ENCODE data around the gene NECAB2.
"Not testable (repeated sequence)": the region's sequence is repeated elsewhere in the genome, so short reads cannot be mapped to it uniquely, and the experiment has no call there.

NECAB2 gene

DNA sequence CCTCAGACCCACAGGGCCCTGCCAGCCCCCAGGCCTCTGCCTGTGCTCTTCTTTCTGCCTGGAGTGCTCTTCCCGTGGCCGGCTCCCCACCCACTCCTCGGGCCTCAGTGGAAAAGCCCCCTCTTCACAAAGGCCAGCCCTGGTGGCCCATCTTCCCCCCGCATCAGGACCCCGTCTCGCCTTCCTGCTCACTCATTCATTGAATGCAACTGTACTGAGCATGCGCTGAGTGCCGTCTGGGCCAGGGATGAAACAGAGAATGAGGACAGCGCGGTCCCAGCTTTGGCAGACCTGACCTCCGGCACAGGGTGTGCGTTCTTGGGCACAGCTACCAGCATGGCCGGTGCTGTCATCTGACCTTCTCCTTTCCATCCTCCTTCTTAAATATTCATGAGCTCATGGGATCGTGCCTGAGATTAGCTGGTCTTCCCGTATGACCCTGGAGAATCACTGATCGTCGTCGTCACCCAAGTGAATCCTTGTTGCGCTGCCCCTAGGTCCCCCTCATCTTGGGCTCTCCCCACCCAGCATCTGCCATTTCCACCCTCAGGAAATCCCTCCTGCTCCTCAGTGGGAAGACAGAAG lies 31.4 kb upstream of the NECAB2 start:
- DNase-seq, result no peak

DNA sequence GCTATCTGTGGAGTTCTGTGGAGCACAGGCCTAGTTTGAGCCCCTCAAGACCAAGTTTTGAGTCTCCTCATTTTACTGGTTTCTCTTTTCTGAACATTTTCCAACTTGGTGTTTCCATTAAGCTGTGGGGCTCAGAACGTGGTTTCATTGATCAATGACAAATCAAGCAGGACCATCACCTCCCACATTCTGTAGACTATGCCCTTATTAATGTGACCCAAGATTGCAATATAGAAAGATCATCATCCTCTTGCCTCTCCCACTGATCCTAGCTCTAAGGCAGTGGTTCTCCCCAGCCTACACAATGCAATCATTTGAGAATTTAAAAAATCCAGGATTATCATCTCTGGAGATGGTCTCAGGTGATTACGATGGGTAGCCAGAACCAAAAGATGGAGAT lies 30.8 kb upstream of the NECAB2 start:
- DNase-seq, result no peak

DNA sequence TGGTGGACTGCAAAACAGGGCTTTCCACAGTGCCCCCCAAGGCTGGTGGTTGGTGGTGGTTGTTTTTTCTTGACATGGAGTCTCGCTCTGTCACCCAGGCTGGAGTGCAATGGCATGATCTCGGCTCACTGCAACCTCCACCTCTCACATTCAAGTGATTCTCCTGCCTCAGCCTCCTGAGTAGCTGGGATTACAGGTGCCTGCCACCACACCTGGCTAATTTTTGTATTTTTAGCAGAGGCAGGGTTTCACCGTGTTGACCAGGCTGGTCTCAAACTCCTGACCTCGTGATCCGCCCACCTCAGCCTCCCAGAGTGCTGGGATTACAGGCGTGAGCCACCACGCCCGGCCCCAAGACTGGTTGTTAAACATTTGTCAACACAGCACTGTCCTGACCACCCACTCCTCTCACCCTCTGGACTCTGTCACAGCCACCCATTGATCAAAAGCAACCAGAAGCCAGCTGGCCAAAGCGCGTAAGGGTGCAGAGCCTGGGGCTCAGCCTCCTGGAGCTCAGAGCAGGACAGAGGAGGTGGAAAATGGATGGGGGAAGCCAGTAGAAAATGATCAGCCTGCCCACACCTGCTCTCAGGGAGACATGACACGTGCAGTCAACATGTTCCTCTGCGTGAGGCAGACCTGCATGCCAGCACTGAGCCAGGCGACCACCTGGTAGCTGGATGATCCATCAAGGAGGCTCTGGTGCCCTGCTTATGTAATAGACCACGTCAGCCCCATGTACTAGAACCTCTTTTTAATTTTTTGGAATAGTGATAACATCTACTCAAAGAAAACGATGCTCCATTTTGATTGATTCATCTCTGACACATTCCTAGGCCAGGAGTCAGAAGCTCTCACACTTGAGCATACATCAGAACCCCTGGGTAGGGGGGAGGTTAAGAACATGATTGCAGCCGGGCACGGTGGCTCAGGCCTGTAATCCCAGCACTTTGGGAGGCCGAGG lies 29.8 kb upstream of the NECAB2 start:
- no peak for DNase-seq

DNA sequence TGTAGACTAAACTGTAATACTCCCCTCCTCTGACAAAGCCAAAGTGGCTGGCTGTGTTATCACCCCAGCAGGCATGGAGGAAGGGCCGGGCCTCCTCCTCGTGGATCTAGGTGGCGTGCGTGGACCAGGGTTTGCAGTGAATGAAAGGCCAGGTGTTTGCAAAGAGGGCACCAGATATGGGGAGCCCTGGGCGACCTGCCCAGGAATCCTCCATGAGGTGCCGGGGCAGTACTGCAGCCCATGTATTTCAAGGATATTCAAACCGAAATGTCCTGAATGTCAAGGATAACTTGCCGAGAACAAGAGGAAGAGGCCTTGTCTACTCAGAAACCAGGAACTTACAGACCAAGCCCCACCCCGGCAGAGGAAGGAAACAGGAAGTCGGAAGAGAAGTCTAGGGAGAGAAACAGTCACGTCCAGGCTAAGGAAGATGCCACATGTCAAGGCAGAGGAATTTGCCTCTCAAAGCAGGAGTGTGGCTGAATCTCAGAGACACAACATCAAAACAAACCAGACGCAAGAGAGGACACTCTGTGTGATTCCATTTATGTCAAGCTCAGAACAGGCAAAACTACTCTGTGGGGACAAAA lies 28.7 kb upstream of the NECAB2 start:
- no peak for DNase-seq

DNA sequence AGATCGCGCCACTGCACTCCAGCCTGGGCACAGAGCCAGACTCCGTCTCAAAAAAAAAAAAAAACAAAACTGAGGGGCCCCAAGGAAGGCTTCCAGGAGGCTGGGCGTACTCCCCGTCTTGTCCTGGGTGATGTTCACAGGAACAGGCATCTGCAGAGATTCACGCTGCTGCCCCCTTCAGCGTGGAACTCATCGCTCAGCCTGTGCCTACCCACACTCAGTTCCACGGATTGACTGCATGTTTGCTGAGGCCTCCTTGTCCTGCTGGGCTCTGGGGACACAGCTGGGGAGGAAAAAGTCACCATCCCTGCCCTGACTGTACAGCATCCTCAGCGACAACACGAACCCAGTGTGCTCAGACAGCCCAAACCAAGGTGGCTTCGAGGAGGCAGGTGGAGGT lies 27.9 kb upstream of the NECAB2 start:
- no peak for DNase-seq

DNA sequence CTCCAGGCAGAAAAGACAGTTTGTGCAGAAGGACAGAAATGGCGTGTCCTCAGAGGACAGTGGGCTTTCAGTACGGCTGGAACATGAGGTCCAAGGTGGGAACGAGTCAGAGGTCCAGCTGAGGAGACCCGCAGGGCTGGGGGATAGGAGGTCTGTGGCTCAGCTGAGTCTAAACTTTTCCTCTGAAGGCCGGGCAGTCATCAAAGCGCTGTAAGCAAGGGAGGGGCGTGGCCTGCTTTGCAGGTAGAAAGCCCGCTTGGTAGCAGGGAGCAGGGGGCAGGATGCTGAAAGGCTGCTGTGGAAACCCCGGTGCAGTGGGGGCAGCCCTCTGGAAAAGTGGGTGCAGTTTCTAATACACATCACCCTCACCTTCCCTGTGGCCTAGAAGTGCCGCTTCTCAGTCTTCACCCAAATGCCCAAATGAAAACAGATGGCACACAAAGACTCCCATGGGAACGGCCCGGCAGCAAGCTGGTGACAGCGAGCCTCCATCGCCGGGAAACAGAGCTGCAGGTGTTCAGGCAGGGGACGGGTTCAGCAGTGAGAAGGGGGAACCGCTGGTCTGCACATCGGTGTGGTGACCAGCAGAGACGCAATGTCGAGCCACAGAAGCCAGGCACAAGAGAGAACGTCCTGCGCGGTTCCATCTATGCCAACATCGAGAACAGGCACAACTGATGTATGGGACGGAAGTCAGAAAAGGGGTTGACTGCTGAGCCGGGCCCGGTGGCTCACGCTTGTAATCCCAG lies 27.2 kb upstream of the NECAB2 start:
- no peak for DNase-seq

DNA sequence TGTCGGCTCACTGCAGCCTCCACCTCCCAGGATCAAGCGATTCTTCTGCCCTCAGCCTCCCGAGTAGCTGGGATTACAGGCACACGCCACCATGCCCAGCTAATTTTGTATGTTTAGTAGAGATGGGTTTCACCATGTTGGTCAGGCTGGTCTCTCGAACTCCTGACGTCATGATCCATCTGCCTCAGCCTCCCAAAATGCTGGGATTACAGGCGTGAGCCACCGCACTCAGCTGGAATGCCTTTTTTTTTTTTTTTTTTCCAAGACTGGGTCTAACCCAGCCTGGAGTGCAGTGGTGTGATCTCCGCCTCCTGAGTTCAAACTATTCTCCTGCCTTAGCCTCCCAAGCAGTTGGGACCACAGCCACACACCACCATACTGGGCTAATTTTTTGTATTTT lies 26.5 kb upstream of the NECAB2 start:
- DNase-seq, result not testable (repeated sequence)

DNA sequence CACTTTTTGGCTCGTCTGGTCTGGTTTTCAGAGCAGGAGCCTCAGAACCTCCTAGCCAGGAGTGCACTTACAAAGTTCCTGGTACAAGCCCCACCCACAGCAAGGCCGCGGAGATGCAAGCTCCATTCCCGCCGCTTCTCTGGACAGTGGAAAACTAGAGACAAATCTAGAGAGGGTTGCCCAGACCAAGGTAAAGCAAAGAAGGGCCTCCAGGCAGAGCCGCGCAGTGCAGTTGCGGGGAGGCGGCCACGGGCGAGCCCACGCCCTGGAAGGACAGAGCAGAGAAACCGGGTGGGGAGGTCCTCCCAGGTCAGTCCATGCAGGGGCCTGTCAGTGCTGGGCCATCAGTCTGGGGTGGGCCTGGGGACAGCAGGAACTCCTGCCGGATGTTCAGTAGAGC lies 26.0 kb upstream of the NECAB2 start:
- DNase-seq, result no peak

DNA sequence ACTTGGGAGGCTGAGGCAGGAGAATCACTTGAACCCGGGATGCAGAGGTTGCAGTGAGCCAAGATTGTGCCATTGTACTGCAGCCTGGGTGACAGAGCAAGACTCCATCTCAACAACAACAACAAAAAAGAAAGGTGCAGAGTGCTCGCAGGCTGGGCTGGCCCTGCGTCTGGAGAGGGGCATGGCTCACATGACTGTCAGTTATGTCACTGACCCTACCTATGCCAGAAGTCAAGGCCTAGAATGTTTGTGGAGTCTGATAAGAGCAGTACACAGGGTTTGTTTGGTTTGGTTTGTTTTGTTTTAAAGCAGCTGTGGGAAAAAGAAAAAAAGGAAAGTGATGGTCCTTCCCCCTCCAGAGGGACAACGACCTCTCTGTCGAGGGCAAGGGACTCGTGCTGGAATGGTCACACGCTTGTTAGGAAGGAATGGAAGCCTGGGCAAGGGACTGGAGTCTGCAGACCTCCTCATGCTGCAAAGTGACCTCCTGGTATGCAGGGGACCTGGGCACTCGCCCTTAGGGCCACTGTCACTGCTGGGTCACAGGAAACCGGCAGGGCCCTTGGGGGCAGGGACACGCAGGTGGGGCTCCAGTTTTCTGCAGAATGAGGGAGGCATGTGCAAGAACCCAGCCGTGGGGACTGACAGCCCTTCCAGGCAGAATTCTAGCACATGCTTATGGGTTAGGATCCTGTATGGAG lies 25.1 kb upstream of the NECAB2 start:
- no peak for DNase-seq

DNA sequence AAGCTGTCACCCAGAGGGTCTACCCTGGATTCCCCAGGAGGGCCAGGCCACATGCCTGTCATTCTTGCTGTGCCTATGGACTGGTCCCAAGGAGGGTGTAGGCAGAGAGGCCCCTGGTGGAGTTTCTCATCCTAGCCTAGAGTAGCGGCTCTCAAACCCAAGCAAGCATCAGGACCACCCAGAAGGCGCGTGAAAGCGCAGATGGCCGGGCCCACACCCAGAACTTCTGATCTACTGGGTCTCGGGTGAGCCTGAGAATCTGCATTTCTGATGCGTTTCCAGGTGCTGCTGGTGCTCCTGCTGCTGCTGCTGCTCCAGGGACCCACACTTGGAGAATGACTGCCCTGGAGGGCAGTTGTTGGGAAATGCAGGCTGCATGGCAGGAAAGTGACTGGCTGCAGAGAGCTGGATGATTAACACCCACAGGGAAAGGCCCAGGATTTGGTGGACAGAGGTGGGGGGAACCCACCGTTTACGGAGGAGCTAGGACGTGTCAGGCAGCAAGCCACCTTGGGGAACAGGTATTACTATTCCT lies 24.5 kb upstream of the NECAB2 start:
- no peak for DNase-seq

DNA sequence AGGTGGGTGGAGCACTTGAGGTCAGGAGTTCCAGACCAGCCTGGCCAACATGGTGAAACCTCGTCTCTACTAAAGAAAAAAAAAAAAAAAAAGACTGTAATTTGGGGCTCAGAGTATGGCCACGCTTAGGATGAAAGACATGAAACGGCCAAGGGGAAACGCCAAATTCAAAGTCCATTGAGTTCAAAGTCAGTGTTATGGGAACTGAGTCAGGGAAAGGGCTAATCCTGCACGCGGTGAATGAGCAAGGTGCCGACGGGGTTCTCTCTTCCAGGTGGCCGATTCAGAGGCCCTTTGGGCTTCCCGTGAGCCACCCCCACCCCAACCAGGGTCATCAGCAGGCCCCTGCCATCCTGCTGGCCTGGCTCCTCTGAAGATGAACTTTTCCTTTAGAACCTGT lies 22.5 kb upstream of the NECAB2 start:
- DNase-seq, result no peak

DNA sequence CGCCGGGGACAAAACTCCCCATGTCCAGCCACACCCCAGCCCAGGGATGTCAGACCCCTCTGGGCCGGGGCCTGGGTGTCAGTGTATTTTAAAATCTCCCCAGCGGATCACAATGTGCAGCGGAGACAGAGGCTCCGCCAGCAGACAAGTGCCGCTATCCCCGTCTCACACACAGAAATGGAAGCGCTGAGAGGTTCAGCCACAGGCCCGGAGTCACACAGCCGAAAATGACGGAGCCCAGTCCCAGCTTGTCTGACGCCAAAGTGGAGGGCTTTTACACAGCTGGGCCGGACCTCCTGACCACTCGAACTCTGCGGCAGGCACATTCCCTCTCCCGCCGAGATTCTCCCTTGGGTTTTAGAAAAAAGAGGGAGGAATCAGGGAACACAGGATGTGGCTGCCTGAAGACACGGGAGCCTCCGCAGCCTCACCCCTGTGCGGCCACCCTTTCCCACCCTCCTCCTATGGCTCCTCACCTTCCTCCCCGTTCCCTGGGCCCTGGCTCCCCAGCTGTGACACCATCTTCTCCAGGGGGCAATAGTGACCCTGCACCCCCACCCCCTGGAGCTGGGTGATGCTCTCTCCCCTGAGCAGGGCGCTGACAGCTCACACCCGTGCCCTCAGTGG lies 21.8 kb upstream of the NECAB2 start:
- no peak for DNase-seq

DNA sequence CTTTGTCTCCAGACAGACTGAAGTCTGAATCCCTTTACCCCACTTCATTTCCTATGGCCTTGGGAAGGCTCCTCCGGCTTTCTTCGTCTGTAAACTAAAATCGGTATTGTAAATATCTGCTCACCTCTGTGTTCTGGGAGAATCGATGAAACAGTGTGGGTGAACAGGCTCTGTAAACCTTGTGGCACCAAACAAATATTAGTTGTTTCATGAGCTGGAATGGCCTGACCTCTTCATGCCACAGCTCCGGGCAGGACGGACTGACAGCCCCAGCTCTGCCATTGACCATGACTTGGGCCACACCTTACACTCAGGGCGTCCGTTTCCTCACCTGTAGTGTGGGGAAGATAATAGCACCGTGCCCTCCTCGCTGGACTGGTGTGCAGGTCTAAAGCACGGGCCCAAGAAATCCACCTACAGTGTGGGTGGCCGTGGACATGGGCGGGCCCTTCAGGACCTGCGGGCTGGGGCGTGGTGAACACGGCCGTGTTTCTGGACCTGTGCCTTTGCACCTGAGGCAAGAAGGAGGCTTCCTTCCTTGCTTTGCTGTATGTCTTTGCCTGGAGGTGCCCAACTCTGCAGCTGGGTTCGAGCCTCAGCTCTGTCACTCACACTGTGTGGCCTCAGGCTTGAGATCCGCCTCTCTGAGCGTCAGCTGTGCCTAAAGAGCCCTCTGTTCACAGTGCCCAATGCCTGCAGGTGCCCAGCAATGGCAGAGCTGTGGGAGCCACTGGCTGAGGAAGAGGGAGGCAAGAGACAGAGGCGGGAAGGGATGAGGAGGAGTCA lies 21.1 kb upstream of the NECAB2 start:
- DNase-seq, result no peak

DNA sequence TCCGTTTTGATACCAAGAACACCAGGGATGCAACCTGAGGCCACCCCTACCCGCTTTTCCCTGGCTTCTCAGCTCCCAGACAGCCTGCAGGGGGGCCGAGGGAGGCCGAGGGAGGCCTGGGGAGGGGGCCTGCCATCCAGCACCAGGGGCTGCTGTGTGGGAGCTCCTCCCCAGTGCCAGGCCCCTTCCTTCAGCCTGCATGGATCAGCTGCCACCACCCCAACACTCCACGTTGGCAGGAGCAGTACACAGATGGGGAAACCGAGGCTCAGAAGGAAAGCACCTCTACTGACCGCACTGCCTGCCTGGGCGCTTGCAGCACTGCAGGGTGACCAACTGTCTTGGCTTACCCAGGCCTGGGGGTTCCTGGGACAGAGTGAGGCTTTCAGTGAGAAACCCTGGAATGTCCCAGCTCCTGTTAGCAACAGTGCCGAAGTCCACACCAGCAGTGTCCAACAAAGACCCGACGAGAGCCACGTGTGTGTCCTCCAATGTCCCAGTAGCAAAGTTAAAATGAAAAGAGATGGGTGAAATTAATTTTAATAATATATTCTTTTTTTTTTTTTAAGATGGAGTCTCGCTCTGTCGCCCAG lies 20.3 kb upstream of the NECAB2 start:
- DNase-seq, result no peak

DNA sequence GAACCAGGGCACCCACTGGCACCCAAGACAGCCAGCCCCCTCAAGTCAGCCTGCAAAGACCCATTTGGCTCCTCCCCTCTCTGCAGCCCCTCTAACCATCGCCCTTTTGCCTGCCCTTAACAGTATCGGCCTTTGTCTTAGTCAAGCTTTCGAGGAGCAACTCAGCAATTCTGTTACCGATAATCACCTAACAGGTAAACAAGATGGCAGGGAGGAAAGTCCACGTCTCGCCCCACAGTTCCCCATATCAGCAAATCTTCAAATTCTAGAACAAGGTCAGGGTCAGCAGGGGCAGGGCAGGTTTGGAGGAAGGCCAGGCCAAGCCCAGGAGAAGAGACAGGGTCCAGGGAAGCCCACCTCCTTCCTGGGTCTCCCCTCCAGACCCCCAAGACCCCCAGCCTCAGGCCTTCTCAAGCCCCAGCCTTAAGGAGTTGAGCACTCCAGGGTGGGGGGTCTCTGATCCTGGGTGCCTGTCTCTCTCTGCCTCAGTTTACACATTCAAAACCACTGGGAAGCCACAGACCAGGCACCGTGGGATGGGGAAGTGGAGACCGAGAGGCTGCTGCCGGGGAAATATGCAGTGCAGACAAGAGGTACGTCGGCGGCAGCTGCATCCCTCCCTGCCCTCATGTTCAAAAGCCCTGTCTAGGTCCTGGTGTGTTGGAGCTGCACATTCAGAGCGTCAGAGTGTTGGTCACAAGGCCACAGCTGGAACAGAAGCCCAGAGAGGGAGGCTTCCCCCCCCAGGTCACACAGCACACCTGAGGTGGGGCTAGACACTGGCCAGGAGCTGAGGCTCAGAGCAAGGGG lies 18.9 kb upstream of the NECAB2 start:
- no peak for DNase-seq

DNA sequence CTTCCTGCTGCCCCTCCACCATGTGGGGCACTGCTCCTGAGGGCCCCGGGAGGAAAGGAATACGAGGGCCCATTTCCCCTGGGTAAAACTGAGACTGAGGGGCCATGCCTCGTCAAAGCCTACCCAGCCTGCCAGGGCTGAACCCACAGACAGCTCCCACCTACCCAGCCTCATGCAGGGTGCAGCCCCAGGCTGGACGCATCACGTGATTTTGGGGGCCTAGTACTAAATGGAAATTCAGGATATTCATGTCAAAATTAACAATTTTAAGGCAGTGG lies 18.4 kb upstream of the NECAB2 start:
- no peak for DNase-seq

DNA sequence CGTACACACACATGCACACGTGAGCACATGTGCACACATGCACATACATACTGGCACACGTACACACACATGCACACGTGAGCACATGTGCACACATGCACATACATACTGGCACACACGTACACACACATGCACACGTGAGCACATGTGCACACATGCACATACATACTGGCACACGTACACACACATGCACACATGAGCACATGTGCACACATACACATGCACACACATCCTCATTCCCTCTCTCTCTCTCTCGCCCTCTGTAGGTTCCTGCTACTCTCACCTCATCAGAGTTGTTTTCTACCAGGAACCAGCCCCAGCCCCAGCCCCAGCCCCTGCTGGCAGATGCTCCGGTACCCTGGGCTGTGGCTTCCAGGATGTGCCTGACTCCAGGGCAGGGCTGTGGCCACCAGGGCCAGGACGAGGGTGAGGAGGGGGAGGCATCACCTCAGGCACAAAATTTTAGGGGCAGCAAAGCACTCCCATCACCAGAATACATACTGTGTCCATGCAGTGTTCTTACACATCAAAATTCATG lies 17.1 kb upstream of the NECAB2 start:
- DNase-seq, result not testable (repeated sequence)

DNA sequence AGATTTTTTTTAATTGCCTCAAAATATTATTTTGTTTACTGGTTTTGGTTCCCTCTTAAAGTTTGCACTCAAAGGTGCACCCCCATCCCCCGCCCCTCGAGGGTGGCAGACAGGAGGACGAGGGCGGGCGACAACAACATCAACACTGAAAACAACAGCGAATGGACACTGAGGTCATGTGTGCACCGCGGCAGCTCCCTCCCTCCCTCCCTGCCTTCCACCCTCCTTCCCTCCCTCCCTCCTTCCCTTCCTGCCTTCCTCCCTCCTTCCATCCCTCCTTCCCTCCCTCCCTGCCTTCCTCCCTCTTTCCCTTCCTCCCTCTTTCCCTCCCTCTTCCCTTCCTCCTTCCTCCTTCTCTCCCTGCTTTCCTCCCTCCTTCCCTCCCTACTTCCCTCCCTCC lies 16.5 kb upstream of the NECAB2 start:
- DNase-seq, result no peak

DNA sequence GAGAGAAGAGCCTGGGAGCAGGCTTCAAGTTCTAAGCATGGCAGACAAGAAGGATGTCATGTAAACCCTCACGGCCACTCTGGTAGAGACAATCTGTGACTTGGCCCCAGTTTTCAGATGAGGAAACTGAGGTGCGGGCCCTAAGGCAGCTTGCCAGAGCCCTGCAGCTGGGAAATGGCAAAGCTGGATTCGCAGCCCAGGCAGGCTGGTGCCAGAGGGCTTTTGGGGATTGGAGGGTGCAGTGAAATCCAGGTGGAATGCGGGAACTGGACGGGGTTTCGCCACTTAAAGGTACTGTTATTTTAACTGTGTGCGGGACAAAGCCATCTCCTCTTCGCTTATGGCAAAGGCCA lies 15.5 kb upstream of the NECAB2 start:
- DNase-seq, result no peak

Data from NCI-H2081 (cell line).